Esophagus muscularis mucosa (tissue), 3 donors: ENCODE data around the gene CYP2U1.

ENCODE experiments used
- CTCF ChIP-seq, 3 experiments: fragments of 200-600 bp in 2 of 3; fragments of 450-650 bp in 1 of 3; sonication (generic) in 2 of 3; IDR thresholded peaks; one replicate each; pipeline ENCODE4 v1.5.1; 2017 to 2019; ENCODE audit warnings: antibody characterized with exemption in 3 of 3, mild to moderate bottlenecking in 2 of 3, moderate library complexity in 1 of 3
- POLR2A ChIP-seq: fragments of 450-650 bp; IDR thresholded peaks from one replicate; pipeline ENCODE4 v1.6.1; 2017; ENCODE audit warnings: antibody characterized with exemption, moderate library complexity, mild to moderate bottlenecking, low read depth

- TF ChIP-seq CTCF (IDR thresholded peaks at IDR 0.05): no peak
- TF ChIP-seq POLR2A: no peak
Observed at GRCh38 chr4:107931775-107932321, 499 bp downstream of the CYP2U1 start.
